GM18505 (cell line): ENCODE data around the gene RNF126.
"Not testable (repeated sequence)": the region's sequence is repeated elsewhere in the genome, so short reads cannot be mapped to it uniquely, and the experiment has no call there.

ENCODE experiments used
- ATAC-seq: cut with Tn5 transposase; IDR thresholded peaks from one replicate; pipeline ENCODE4 v1.9.1; 2021; ENCODE audit not compliant: unreplicated experiment
- POLR2A ChIP-seq: IDR thresholded peaks from 4 replicates; pipeline ENCODE4 v1.6.1; 2011; ENCODE audit warnings: borderline replicate concordance; ENCODE audit not compliant: insufficient read depth, insufficient read length; ENCODE audit errors: extremely low read depth

The RNF126 gene

GRCh38 chr19:604355-604754 lies 58.7 kb downstream of the RNF126 start:
- no peak for TF ChIP-seq POLR2A
- no peak for ATAC-seq

DNA sequence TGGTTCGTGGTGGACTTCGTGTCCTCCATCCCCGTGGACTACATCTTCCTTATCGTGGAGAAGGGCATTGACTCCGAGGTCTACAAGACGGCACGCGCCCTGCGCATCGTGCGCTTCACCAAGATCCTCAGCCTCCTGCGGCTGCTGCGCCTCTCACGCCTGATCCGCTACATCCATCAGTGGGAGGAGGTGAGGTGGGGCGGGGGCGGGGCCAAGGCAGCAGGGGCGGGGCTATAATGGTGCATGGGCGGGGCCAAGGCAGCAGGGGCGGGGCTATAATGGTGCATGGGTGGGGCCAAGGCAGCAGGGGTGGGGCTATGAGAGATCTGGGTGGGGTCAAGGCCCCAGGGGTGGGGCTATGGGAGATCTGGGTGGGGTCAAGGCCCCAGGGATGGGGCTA lies 59.2 kb downstream of the RNF126 start:
- not testable (repeated sequence) for ATAC-seq

- ATAC-seq = not testable (repeated sequence)
These were observed 59.7 kb downstream of the RNF126 start for GRCh38 chr19:603302-603639.

DNA sequence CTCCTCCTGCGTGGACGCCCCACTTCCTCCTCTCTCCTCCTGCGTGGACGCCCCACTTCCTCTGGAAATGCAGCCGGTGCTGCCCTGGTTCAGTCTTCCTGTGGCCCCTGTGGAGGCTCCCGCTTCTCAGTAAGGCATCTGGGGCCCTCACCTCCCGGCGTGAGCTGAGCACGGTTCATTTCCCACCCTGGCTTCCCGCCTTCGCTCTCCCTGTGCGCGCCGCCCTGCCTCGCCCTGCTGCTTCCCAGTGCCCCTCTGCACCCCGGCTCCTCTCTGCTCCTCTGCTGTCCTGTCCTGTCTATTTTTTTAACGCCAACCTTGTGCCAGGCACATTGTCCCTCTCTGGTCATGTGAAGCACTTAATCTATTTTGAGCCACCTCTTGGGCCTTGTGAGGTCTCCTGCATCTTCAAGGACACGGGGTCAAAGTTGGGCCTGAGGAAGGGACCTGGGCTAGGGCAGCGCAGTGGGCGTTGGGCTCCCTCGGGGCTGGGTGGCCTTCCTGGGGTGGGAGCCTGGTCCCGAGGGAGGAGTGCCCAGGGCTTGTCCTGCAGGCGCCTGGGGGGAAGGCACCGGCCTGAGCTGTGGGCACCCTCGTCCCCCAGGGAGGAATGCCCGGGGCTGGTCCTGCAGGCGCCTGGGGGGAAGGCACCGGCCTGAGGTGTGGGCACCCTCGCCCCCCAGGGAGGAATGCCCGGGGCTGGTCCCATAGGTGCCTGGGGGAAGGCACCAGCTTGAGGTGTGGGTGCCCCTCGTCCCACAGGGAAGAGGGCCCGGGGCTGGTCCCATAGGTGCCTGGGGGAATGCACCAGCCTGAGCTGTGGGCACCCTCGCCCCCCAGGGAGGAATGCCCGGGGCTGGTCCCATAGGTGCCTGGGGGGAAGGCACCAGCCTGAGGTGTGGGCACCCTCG lies 60.4 kb downstream of the RNF126 start:
- ATAC-seq = no peak
- TF ChIP-seq POLR2A = no peak

DNA sequence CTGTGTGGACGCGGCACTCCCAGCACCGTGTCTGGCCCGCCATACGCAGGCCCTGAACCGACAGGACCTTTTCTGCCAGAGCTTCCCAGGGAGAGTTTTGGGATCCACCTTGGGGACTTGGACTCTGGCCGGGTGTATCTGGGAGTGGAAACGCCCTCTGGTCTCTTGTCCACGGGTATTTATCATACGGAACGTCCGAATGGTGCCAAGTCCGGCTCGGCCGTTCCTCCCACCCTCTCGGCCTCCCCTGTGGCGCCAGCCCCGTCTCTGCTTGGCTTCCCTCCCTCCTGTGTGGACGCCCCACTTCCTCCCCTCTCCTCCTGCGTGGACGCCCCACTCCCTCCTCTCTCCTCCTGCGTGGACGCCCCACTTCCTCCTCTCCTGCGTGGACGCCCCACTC lies 61.2 kb downstream of the RNF126 start:
- TF ChIP-seq POLR2A = no peak
- no peak for ATAC-seq

- no peak for TF ChIP-seq POLR2A
- no peak for ATAC-seq
These were observed 61.7 kb downstream of the RNF126 start for GRCh38 chr19:601310-601709.
